HG02678 (cell line): ENCODE measurements around the gene TINCR.
"Not testable (repeated sequence)": the region's sequence is repeated elsewhere in the genome, so short reads cannot be mapped to it uniquely, and the experiment has no call there.

Source experiments
- ATAC-seq: cut with Tn5 transposase; IDR thresholded peaks from one replicate; pipeline ENCODE4 v1.9.1; 2021; ENCODE audit warnings: mild to moderate bottlenecking, moderate library complexity; ENCODE audit not compliant: unreplicated experiment

TINCR gene

GRCh38 chr19:5561559-5561958 is 6.2 kb downstream of the TINCR start:
- ATAC-seq = no peak

DNA sequence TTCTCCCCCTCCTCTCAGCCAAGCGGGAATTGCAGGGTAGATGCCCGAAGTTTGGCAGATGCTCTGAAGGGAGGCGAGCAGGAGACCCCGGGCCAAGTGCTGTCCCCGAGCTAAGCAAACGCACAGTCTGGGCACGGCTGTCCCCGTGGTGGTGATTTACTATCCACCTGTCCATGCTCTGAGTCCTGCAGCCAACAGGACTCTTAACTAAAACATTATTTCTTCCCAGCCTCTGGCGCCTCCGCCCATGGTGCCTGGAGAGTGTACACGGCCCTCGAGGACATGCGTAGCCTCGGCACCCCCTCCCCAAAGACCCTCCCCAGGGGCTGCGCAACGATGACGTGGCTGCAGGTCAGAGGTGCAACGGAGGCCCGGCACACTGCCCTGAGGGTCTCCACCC is 7.6 kb downstream of the TINCR start:
- no peak for ATAC-seq

DNA sequence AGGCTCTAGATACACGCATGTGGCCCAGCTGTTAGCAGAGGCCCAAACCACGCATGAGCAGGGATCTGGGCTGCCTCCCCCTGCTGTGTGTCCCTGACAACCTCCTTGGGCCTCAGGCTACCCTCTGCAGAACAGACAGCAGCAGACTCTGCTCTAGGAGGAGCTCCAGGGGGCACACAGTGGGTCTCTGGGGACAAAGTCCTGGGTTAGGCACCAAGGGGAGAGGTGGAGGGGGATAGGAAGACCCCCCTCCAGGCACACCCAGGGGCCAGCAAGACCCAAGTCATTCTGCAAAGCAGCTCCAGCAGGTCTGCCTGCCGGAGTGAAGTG is 8.0 kb downstream of the TINCR start:
- no peak for ATAC-seq

GRCh38 chr19:5558101-5558621 is 9.6 kb downstream of the TINCR start:
- no peak for ATAC-seq

GRCh38 chr19:5557691-5558090 is 10.1 kb downstream of the TINCR start:
- no peak for ATAC-seq

DNA sequence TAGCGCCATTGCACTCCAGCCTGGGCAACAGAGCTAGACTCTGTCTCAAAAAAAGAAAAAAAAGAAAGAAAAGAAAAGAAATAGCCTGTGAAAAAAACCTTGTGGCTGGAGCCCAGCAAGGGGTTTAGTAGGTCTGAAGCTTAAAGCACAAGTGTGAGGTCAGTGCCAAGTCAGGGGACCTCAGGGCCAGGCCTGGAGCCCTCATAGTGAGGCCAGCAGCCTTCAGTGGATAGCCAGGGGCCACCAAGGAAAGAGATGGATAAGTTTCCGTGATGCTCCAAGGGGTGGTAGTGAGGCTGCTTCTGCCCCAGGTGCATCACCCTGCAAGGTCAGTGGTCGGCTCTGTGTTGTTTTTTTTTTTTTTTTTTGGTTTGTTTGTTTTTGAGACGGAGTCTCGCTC is 12.9 kb downstream of the TINCR start:
- no peak for ATAC-seq

- ATAC-seq = no peak
Observed at GRCh38 chr19:5553892-5554291, 13.9 kb downstream of the TINCR start.

DNA sequence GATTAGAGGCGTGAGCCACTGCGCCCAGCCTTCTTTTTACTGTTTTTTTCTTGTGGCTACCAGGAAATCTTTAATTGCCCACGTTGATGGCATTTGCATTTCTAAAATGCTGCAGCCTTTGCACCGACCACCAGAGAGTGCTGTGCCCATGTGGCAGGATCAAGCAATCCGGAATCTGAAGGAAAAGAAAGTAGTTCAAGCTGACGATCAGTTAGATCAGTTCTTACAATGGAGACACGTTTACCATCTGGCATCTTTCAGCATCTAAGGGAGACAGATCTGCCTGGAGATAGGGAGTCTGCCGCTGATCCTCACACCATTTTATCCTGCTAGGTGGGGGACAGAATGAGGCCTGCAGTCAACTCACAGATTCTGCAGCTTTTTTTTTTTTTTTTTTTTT is 19.9 kb downstream of the TINCR start:
- ATAC-seq = no peak

GRCh38 chr19:5545984-5546383 is 21.8 kb downstream of the TINCR start:
- no peak for ATAC-seq

GRCh38 chr19:5545051-5545450 is 22.7 kb downstream of the TINCR start:
- ATAC-seq = no peak

DNA sequence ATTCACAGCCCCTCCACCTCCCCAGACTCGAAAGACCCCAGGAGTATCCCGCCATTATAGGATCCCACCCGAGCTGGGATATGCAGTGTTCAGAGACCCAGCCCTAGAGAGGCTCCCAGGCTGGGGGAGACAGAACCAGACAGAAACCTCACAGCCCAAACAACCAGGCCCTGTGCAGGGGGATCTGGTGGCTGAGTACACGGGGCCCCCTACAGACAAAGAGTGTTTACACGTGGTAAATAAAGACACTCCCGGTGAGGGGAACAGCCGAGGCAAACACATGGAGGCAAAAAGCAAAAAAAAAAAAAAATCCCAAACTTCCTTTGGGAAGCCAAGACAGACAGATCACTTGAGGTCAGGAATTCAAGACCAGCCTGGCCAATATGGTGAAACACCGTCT is 25.1 kb downstream of the TINCR start:
- ATAC-seq = no peak

DNA sequence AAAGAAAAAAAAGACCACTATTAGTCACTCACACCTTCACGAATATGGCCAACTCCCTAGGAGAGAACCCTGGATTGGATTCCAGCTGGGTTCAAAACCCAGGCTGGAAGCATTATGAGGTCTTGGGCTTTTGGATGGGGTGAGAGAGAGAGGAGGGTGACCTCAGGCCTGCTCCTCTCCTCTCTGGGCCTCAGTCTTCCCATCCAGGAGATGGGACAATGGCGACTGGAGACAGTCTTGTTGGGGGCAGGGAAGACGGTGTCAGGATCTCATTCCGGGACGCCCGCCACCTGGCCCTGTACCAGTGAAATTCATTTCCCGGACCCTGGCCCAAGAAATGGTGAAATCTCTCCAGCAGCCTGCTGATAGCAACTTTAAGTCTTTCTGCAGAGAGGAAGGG is 26.3 kb downstream of the TINCR start:
- ATAC-seq = no peak

- no peak for ATAC-seq
Observed at GRCh38 chr19:5540208-5540607, 27.5 kb downstream of the TINCR start.

DNA sequence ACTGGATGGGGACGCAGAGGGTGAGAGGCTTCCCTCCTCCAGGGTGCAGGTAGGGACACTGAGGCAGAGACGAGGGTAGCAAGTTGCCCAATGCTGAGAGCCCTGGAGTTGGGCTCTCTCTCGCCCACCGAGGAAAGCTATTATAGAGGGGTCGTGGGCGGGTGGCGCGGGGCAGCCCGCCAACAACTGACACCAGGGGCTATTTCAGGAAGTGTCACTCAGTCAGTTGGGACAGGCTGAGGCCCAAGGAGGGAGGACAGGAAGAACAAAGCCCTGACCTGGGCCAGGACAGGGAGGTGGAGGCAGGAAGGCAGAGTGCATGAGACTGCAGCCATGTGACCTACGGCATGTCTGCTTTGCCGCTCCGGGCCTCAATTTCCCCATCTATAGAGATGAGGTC is 29.9 kb downstream of the TINCR start:
- ATAC-seq = no peak

- not testable (repeated sequence) for ATAC-seq
Observed at GRCh38 chr19:5536982-5537579, 30.7 kb downstream of the TINCR start.

GRCh38 chr19:5536337-5536894 is 31.3 kb downstream of the TINCR start:
- no peak for ATAC-seq

DNA sequence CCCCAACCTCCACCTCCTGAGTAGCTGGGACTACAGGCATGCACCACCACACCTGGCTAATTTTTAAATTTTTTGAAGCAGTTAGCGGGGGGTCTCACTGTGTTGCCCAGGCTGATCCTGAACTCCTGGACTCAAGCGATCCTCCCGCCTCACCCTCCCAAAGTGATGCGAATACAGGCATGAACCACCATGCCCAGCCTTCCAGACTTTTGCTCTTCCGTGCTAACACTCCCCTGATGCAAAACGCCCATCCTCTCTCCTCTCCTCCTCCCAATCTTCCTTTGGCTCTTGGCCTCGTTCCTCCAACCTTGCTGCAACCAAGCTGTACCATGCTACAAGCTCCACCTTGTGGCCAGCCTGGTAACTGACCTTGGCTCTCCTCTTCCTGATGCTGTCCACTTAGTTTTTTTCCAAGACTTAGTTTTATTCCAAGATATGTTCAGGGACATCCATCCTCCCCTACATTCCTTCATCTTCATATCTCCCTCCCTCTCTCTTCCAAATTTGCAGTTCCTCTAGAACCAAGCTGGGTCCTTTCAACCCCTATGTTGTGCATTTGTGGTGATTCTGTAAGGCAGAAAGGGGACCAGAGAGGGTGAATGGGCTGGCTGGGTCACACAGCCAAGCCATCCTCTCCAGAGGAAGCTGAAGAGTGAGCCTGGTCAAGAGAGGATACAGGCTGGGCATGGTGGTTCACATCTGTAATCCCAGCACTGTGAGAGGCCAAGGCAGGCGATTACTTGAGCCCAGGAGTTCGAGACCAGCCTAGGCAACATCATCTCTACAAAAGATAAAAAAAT is 32.8 kb downstream of the TINCR start:
- no peak for ATAC-seq

DNA sequence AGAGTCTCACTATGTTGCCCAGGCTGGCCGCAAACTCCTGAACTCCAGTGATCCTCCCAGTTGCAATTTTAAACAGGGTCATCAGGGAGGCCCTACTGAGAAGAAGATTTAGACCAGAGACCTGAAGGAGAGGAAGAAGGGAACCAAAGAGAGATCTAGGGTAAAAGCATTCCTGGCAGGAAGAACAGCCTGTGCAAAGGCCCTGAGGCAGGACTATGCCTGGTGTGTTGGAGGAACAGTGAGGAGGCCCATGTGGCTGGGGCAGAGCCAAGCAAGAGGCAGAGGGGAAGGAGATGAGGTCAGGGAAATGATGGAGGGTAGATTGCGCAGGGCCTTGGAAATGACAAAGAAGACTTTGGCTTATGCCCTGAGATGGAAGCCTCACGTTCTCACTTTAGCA is 34.5 kb downstream of the TINCR start:
- ATAC-seq = no peak

GRCh38 chr19:5530701-5531100 is 37.1 kb downstream of the TINCR start:
- ATAC-seq = no peak

DNA sequence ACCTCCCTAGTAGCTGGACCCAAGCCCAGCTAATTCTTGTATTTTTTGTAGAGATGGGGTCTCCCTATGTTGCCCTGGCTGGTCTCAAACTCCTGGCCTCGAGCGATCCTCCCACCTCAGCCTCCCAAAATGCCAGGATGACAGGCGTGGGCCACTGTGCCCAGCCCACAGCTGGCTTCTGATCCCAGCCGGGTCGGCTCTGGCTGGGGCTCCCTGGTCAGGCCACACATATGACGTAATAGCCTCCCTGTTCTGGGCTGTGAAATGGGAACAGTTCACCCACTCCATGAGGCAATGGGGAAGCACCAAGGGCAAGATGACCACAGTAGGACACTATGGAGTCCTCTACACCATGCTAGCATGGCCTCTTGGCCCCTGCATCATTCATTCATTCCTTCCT is 41.1 kb downstream of the TINCR start:
- no peak for ATAC-seq

DNA sequence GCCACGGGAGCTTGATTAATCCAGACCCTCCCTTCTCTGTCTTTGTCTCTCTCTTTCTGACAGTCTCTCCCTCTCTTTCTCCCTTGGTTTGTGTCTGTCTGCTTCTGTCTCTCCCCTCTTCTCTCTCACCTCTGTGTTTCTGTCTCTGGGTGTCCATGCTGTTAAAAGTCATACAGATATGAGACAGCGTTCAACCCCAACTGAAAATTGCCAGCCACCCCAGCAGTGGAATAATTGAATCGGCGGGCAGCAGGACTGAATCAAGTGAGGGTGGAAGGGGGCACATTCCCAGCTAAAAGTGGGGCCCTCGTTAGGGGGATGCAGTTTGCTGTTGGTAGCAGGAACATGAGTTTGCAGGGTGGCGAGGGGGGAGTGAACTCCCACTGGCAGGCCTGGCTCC is 43.7 kb downstream of the TINCR start:
- ATAC-seq = no peak

- no peak for ATAC-seq
Observed at GRCh38 chr19:5522106-5522505, 45.6 kb downstream of the TINCR start.
